HepG2 (cell line): Measurements from ENCODE around the gene ARMC8. TPM values are rescaled to one million over a fixed set of nuclear protein-coding genes. Genes with fewer than 3 reads are reported as not detected.

Source experiments
- KMT2A ChIP-seq: sonication (generic); formaldehyde crosslinking; IDR thresholded peaks from 2 replicates; pipeline ENCODE4 v1.4.0; 2020; ENCODE audit warnings: missing genetic modification reagents
- NFKB2 ChIP-seq: sonication (generic); formaldehyde crosslinking; IDR thresholded peaks from 2 replicates; pipeline ENCODE4 v1.4.0; 2020; ENCODE audit warnings: missing genetic modification reagents, borderline replicate concordance
- NFYB ChIP-seq: sonication (generic); formaldehyde crosslinking; IDR thresholded peaks from 2 replicates; pipeline ENCODE4 v1.4.0; 2020; ENCODE audit warnings: missing genetic modification reagents
- NONO ChIP-seq, 2 experiments: fragments of 450-650 bp in 1 of 2; sonication (generic) in 1 of 2; formaldehyde crosslinking in 1 of 2; IDR thresholded peaks in 1 of 2; conservative IDR thresholded peaks in 1 of 2; 2 replicates each; pipeline versions ENCODE4 v1.6.1 to v1.8.0; 2017 to 2022; ENCODE audit warnings: mild to moderate bottlenecking in 1 of 2, missing genetic modification reagents in 1 of 2, moderate library complexity in 1 of 2
- PITX1 ChIP-seq: sonication (generic); formaldehyde crosslinking; IDR thresholded peaks from 2 replicates; pipeline ENCODE4 v1.5.1; 2020; ENCODE audit warnings: mild to moderate bottlenecking, missing genetic modification reagents
- RAD21 ChIP-seq: fragments of 450-650 bp; formaldehyde crosslinking; IDR thresholded peaks from 2 replicates; pipeline ENCODE4 v1.5.0; 2020; ENCODE audit warnings: mild to moderate bottlenecking
- RFXAP ChIP-seq: sonication (generic); formaldehyde crosslinking; IDR thresholded peaks from 2 replicates; pipeline ENCODE4 v1.4.0; 2020; ENCODE audit warnings: missing genetic modification reagents, borderline replicate concordance
- polyA plus RNA-seq, 8 experiments: library from polyadenylated mRNA; depleted of rRNA in 3 of 8; stranded (reverse) in 7 of 8; unstranded in 1 of 8; fragments of >200 nt; fragmentation: Illumina TruSeq in 4 of 8; extraction: Trizol in 4 of 8; gene quantifications; 2 replicates each; pipeline versions ENCODE4 v1.2.1 to v1.2.3, GENCODE V29; 2011 to 2016; ENCODE audit warnings: low read depth in 4 of 8, missing spikeins in 1 of 8, mixed read lengths in 1 of 8; ENCODE audit not compliant: insufficient read depth in 1 of 8
- total RNA-seq, 5 experiments: library from RNA; depleted of rRNA; stranded (reverse); fragments of >200 nt; fragmentation: Illumina TruSeq; extraction: Trizol; gene quantifications; 2 replicates each; pipeline ENCODE4 v1.2.3, GENCODE V29; 2016; ENCODE audit warnings: low read depth in 1 of 5
- TF ChIP-seq, protein P1 (sequence below), 2 experiments: sonication (generic) in 1 of 2; formaldehyde crosslinking in 1 of 2; IDR thresholded peaks; 2 replicates each; pipeline versions ENCODE4 v1.4.0 to v1.6.1; 2016 to 2020; ENCODE audit warnings: borderline replicate concordance in 1 of 2, low read depth in 1 of 2, mild to moderate bottlenecking in 1 of 2, missing genetic modification reagents in 1 of 2
- TF ChIP-seq, protein P2 (sequence below): IDR thresholded peaks from 2 replicates; pipeline ENCODE4 v1.6.1; 2018; ENCODE audit warnings: missing genetic modification reagents
- TF ChIP-seq, protein P3 (sequence below): sonication (generic); formaldehyde crosslinking; IDR thresholded peaks from 2 replicates; pipeline ENCODE4 v1.5.0; 2020; ENCODE audit warnings: mild to moderate bottlenecking, missing genetic modification reagents, borderline replicate concordance
- TF ChIP-seq, protein P4 (sequence below): IDR thresholded peaks from 2 replicates; pipeline ENCODE4 v1.6.1; 2012; ENCODE audit warnings: low read depth, low read length, improper control_type of control experiment
- TF ChIP-seq, protein P5 (sequence below): sonication (generic); formaldehyde crosslinking; IDR thresholded peaks from 2 replicates; pipeline ENCODE4 v1.5.1; 2020; ENCODE audit warnings: mild to moderate bottlenecking, missing genetic modification reagents
- TF ChIP-seq, protein P6 (sequence below): sonication (generic); formaldehyde crosslinking; conservative IDR thresholded peaks from 2 replicates; pipeline ENCODE4 v1.4.0; 2020; ENCODE audit warnings: missing genetic modification reagents

Gene ARMC8
- total and polyA plus RNA-seq, 2 of the 13 experiments (the other 11 are each of a cell fraction or from before 2014, with no cell fraction given) = 38.9 to 55.3 TPM

DNA sequence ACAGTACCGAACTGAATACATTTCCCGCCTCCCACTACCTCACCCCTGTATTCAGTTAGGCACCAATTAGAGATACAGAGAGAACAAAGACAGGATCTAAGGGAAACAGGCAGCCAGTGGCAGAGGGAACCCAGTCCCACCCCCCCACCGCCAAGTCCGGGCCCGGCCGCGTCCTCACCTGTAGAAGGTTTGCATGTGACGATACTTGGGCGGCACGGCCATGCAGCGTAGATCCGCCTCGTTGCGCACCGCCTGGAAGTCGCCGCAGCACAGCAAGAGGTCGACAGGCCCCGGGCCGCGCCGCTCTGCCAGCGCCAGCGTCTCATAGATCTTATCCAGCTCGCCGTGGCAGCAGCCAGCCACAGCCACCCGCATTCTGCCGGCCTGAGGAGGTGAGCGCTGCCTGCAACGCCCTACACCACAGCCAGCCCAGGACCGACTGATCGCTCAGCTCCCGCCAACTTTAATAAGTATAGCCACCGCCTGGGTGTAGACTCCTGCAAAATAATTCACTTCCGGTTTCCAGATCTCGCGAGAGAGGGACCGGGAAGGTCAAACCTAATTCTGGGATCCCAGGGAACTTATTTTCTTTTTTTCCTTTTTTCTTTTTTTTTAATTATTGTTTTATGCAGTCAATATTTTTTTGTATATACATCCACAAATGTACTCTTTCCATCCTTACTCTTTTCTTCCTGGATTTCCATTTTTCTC, 12.5 kb upstream of the ARMC8 start, which contains the start of gene DBR1 (continued):
- TF ChIP-seq, protein P1, sequence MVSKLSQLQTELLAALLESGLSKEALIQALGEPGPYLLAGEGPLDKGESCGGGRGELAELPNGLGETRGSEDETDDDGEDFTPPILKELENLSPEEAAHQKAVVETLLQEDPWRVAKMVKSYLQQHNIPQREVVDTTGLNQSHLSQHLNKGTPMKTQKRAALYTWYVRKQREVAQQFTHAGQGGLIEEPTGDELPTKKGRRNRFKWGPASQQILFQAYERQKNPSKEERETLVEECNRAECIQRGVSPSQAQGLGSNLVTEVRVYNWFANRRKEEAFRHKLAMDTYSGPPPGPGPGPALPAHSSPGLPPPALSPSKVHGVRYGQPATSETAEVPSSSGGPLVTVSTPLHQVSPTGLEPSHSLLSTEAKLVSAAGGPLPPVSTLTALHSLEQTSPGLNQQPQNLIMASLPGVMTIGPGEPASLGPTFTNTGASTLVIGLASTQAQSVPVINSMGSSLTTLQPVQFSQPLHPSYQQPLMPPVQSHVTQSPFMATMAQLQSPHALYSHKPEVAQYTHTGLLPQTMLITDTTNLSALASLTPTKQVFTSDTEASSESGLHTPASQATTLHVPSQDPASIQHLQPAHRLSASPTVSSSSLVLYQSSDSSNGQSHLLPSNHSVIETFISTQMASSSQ (IDR thresholded peaks at IDR 0.05; ENCODE audit: low read depth) = no peak
- TF ChIP-seq, protein P1 (CRISPR knock-in tag; IDR thresholded peaks at IDR 0.05; ENCODE audit: borderline replicate concordance) = no peak
- TF ChIP-seq, protein P2, sequence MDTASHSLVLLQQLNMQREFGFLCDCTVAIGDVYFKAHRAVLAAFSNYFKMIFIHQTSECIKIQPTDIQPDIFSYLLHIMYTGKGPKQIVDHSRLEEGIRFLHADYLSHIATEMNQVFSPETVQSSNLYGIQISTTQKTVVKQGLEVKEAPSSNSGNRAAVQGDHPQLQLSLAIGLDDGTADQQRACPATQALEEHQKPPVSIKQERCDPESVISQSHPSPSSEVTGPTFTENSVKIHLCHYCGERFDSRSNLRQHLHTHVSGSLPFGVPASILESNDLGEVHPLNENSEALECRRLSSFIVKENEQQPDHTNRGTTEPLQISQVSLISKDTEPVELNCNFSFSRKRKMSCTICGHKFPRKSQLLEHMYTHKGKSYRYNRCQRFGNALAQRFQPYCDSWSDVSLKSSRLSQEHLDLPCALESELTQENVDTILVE (CRISPR knock-in tag) = peak; percentile 52; the same call in 1 of the 2 replicates
- TF ChIP-seq KMT2A (CRISPR knock-in tag) (peak; percentile 84), RFXAP (CRISPR knock-in tag) (0 out of 2 replicates have a peak, but pooled peaks have one; percentile 35), PITX1 (peak; percentile 73), RAD21 (CRISPR knock-in tag) (peak; percentile 33; the same call in 1 of the 2 replicates), NFYB (CRISPR knock-in tag) (no peak), NONO (IDR thresholded peaks at IDR 0.05) (no peak), NONO (CRISPR knock-in tag; conservative IDR thresholded peaks at IDR 0.05) (no peak), NFKB2 (CRISPR knock-in tag) (peak; percentile 71; the same call in 1 of the 2 replicates)
- TF ChIP-seq, protein P3, sequence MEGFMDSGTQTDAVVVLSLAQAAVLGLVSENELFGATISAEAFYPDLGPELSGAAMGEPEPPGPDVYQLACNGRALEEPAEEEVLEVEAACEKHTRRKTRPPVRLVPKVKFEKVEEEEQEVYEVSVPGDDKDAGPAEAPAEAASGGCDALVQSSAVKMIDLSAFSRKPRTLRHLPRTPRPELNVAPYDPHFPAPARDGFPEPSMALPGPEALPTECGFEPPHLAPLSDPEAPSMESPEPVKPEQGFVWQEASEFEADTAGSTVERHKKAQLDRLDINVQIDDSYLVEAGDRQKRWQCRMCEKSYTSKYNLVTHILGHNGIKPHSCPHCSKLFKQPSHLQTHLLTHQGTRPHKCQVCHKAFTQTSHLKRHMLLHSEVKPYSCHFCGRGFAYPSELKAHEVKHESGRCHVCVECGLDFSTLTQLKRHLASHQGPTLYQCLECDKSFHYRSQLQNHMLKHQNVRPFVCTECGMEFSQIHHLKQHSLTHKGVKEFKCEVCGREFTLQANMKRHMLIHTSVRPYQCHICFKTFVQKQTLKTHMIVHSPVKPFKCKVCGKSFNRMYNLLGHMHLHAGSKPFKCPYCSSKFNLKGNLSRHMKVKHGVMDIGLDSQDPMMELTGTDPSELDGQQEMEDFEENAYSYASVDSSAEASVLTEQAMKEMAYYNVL = no peak
- TF ChIP-seq, protein P4, sequence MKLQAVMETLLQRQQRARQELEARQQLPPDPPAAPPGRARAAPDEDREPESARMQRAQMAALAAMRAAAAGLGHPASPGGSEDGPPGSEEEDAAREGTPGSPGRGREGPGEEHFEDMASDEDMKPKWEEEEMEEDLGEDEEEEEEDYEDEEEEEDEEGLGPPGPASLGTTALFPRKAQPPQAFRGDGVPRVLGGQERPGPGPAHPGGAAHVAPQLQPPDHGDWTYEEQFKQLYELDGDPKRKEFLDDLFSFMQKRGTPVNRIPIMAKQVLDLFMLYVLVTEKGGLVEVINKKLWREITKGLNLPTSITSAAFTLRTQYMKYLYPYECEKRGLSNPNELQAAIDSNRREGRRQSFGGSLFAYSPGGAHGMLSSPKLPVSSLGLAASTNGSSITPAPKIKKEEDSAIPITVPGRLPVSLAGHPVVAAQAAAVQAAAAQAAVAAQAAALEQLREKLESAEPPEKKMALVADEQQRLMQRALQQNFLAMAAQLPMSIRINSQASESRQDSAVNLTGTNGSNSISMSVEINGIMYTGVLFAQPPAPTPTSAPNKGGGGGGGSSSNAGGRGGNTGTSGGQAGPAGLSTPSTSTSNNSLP = 0 out of 2 replicates have a peak, but pooled peaks have one; percentile 11
- TF ChIP-seq, protein P5, sequence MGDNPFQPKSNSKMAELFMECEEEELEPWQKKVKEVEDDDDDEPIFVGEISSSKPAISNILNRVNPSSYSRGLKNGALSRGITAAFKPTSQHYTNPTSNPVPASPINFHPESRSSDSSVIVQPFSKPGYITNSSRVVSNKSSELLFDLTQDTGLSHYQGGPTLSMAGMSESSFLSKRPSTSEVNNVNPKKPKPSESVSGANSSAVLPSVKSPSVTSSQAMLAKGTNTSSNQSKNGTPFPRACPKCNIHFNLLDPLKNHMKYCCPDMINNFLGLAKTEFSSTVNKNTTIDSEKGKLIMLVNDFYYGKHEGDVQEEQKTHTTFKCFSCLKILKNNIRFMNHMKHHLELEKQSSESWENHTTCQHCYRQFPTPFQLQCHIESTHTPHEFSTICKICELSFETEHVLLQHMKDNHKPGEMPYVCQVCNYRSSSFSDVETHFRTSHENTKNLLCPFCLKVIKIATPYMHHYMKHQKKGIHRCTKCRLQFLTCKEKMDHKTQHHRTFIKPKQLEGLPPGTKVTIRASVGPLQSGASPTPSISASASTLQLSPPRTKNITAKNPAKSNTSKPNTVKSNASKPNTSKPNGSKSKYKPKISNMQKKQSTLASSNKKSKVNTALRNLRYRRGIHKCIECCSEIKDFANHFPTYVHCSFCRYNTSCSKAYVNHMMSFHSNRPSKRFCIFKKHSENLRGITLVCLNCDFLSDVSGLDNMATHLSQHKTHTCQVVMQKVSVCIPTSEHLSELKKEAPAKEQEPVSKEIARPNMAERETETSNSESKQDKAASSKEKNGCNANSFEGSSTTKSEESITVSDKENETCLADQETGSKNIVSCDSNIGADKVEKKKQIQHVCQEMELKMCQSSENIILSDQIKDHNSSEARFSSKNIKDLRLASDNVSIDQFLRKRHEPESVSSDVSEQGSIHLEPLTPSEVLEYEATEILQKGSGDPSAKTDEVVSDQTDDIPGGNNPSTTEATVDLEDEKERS (CRISPR knock-in tag) = peak; percentile 83
- TF ChIP-seq, protein P6, sequence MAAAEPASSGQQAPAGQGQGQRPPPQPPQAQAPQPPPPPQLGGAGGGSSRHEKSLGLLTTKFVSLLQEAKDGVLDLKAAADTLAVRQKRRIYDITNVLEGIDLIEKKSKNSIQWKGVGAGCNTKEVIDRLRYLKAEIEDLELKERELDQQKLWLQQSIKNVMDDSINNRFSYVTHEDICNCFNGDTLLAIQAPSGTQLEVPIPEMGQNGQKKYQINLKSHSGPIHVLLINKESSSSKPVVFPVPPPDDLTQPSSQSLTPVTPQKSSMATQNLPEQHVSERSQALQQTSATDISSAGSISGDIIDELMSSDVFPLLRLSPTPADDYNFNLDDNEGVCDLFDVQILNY (CRISPR knock-in tag) = 0 out of 2 replicates have a peak, but pooled peaks have one; percentile 57
